ENCODE results near the gene HERC4. TPM values are rescaled to one million over a fixed set of nuclear protein-coding genes. Genes with fewer than 3 reads are reported as not detected.

The HERC4 gene
- total RNA-seq, 1 experiment from 2014 or later: 36.5 TPM

DNA sequence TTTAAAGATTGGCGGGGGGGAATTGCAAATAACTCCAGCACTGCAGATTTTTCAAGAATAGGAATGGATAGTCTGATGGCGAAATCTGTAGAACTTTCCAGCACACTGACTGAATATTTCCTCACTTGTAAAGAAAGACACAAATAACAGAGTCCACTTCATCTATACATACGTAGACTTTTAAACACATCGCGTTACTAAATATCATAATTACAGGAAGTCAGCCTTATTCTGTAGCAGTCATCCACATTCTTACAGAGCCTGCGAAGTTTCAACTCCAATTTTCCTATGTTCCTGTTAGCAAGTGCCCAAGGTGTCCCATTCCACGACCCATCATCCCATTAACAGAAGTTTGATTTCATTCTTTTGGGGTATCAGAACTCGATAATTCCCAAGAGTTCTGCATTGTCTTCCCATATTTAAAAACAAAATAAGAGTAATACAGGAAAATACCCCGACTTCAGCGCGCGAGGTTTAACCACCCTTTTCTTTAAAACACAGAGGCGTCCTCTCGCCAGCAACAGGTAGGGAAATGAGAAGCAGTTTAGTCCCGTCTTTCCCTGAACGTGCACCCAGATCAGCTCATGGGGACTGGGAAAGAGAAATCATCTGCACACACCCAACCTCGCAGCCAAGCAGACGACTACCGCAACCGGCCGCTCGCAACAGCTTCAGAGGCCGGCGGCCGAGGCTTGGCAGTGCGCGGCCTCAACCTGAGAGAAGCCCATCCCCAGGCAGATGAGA, 880 bp downstream of the HERC4 start:
- TF ChIP-seq POLR2AphosphoS5 (IDR thresholded peaks at IDR 0.05; ENCODE audit: low read depth, low read length) (no peak), JUND (IDR thresholded peaks at IDR 0.05) (no peak), CEBPB (IDR thresholded peaks at IDR 0.05; ENCODE audit: low read depth) (no peak), RAD21 (IDR thresholded peaks at IDR 0.05; ENCODE audit: low read depth) (no peak), CBX3 (IDR thresholded peaks at IDR 0.05; ENCODE audit: low read depth) (no peak), TCF7L2 (IDR thresholded peaks at IDR 0.05; ENCODE audit: borderline replicate concordance, extremely low read depth, insufficient read depth, insufficient read length) (no peak), YY1 (IDR thresholded peaks at IDR 0.05; ENCODE audit: extremely low read depth, insufficient replicate concordance, low read depth, low read length) (no peak), ZNF274 (IDR thresholded peaks at IDR 0.05; ENCODE audit: low read depth, low read length) (no peak), SIN3A (IDR thresholded peaks at IDR 0.05; ENCODE audit: low read depth) (no peak)
- TF ChIP-seq, protein P1, sequence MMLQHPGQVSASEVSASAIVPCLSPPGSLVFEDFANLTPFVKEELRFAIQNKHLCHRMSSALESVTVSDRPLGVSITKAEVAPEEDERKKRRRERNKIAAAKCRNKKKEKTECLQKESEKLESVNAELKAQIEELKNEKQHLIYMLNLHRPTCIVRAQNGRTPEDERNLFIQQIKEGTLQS (IDR thresholded peaks at IDR 0.05): no peak
- TF ChIP-seq, protein P2, sequence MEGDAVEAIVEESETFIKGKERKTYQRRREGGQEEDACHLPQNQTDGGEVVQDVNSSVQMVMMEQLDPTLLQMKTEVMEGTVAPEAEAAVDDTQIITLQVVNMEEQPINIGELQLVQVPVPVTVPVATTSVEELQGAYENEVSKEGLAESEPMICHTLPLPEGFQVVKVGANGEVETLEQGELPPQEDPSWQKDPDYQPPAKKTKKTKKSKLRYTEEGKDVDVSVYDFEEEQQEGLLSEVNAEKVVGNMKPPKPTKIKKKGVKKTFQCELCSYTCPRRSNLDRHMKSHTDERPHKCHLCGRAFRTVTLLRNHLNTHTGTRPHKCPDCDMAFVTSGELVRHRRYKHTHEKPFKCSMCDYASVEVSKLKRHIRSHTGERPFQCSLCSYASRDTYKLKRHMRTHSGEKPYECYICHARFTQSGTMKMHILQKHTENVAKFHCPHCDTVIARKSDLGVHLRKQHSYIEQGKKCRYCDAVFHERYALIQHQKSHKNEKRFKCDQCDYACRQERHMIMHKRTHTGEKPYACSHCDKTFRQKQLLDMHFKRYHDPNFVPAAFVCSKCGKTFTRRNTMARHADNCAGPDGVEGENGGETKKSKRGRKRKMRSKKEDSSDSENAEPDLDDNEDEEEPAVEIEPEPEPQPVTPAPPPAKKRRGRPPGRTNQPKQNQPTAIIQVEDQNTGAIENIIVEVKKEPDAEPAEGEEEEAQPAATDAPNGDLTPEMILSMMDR (IDR thresholded peaks at IDR 0.05 in 2 of 3, conservative IDR thresholded peaks at IDR 0.05 in 1 of 3; ENCODE audit: borderline replicate concordance in 1 of 3, insufficient read depth in 1 of 3, low read depth in 2 of 3, low read length in 2 of 3): no peak
- TF ChIP-seq, protein P3, sequence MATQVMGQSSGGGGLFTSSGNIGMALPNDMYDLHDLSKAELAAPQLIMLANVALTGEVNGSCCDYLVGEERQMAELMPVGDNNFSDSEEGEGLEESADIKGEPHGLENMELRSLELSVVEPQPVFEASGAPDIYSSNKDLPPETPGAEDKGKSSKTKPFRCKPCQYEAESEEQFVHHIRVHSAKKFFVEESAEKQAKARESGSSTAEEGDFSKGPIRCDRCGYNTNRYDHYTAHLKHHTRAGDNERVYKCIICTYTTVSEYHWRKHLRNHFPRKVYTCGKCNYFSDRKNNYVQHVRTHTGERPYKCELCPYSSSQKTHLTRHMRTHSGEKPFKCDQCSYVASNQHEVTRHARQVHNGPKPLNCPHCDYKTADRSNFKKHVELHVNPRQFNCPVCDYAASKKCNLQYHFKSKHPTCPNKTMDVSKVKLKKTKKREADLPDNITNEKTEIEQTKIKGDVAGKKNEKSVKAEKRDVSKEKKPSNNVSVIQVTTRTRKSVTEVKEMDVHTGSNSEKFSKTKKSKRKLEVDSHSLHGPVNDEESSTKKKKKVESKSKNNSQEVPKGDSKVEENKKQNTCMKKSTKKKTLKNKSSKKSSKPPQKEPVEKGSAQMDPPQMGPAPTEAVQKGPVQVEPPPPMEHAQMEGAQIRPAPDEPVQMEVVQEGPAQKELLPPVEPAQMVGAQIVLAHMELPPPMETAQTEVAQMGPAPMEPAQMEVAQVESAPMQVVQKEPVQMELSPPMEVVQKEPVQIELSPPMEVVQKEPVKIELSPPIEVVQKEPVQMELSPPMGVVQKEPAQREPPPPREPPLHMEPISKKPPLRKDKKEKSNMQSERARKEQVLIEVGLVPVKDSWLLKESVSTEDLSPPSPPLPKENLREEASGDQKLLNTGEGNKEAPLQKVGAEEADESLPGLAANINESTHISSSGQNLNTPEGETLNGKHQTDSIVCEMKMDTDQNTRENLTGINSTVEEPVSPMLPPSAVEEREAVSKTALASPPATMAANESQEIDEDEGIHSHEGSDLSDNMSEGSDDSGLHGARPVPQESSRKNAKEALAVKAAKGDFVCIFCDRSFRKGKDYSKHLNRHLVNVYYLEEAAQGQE (IDR thresholded peaks at IDR 0.05; ENCODE audit: low read depth): no peak
- Histone ChIP-seq H3K9ac (ENCODE audit: low read length) (peak overlapping the region; percentile 96), H4K20me1 (ENCODE audit: insufficient read depth) (no peaks in the 10 kb centered on the region), H3K9me2 (ENCODE audit: insufficient read depth) (no peaks in the 10 kb centered on the region), H3K79me2 (ENCODE audit: insufficient read depth, low read length) (peaks cover 58% of the 10 kb centered on the region), H3K36me3 (ENCODE audit: control insufficient read depth in 1 of 2, insufficient read depth in 2 of 2, low read length in 2 of 2) (peaks cover 4% of the 10 kb centered on the region in 2 experiments; a peak in 2 of 4 replicates), H3K27me3 (ENCODE audit: insufficient read depth, low read length) (no peaks in the 10 kb centered on the region), H3K27ac (ENCODE audit: low read depth, low read length) (peak overlapping the region; percentile 94), H3K9me3 (ENCODE audit: control insufficient read depth in 1 of 2, insufficient read depth in 1 of 2, low read depth in 1 of 2, low read length in 2 of 2) (no peaks in the 10 kb centered on the region), H3K4me2 (ENCODE audit: low read length) (peak overlapping the region; percentile 91), H3K4me3 (replicated peaks in 1 of 2; ENCODE audit: low read depth in 1 of 2, low read length in 2 of 2) (peak overlapping the region; percentile 89 to 95), H3K4me1 (ENCODE audit: control insufficient read depth in 1 of 2, insufficient read depth in 2 of 2, low read length in 2 of 2) (peaks cover 9 to 17% of the 10 kb centered on the region in 2 experiments), H2AFZ (ENCODE audit: low read depth, low read length, poor library complexity, severe bottlenecking) (no peak overlapping the region)
- BruUV-seq (replicated peaks): TSS peak; percentile 53
- ChIA-PET POLR2A (no interaction called here), RAD21 (ENCODE audit: low non-redundant PET in 1 of 2, low total read pairs in 2 of 2, uncharacterized antibody in 2 of 2, unreplicated experiment in 2 of 2) (no interaction called here), CTCF (no interaction called here)
- no peak for DNase-seq (ENCODE audit: low read depth, low spot score)
- ATAC-seq: no peak; the same call in 1 of the 2 replicates
- intact Hi-C loops (cut with micrococcal nuclease): no loop called here
